ENCODE measurements around the gene ADAM10. TPM values are rescaled to one million over a fixed set of nuclear protein-coding genes. Genes with fewer than 3 reads are reported as not detected.

Gene ADAM10
- total RNA-seq, 1 experiment from 2014 or later: 91.3 TPM

DNA sequence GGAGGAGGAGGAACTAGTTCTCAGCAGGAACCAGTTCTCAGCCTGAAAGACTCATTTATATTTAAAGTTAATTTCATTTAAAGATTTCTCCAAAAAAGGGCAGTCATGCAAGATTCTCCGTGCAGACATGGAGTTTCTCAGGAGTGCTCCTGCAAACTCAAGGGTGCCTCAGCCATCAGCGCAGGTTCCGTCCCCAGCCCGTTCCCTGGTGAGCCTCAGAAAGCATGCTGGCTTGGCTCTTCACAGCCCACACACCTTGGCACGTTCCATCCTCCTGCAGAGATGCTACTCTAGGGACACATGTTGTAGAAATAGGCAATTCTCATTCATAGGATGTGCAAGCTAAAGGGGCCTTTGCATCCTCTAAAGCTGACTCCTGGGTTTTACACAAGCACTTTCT lies 194.7 kb downstream of the ADAM10 start:
- H3K4me2 ChIP-seq (ENCODE audit: low read length): no peak overlapping the region
- DNase-seq (no peak), ATAC-seq (no peak)
- peaks cover 16% of the 10 kb centered on the region for H3K4me1 ChIP-seq (ENCODE audit: insufficient read depth, low read length)
- no peaks in the 10 kb centered on the region for H3K9me2 ChIP-seq (replicated peaks; ENCODE audit: low read length)
- no TSS peak for BruUV-seq (replicated peaks)
- ChIA-PET POLR2A (ENCODE audit: unreplicated experiment) (no interaction called here), CTCF (no interaction called here)
- no peak overlapping the region for H3K4me3 ChIP-seq (ENCODE audit: low read length)
- H3K27ac ChIP-seq (ENCODE audit: low read length): no peak overlapping the region
- H3K79me2 ChIP-seq (ENCODE audit: low read length): no peaks in the 10 kb centered on the region
- H3K9me3 ChIP-seq (ENCODE audit: low read length): no peaks in the 10 kb centered on the region
- no peak overlapping the region for H3K9ac ChIP-seq (ENCODE audit: low read length)
- H3K27me3 ChIP-seq (ENCODE audit: low read length): no peaks in the 10 kb centered on the region
- intact Hi-C loops (cut with micrococcal nuclease): no loop called here
- no peak for TF ChIP-seq EZH2phosphoT487 (IDR thresholded peaks at IDR 0.05; ENCODE audit: borderline replicate concordance, low read length)
- TF ChIP-seq, protein P1, sequence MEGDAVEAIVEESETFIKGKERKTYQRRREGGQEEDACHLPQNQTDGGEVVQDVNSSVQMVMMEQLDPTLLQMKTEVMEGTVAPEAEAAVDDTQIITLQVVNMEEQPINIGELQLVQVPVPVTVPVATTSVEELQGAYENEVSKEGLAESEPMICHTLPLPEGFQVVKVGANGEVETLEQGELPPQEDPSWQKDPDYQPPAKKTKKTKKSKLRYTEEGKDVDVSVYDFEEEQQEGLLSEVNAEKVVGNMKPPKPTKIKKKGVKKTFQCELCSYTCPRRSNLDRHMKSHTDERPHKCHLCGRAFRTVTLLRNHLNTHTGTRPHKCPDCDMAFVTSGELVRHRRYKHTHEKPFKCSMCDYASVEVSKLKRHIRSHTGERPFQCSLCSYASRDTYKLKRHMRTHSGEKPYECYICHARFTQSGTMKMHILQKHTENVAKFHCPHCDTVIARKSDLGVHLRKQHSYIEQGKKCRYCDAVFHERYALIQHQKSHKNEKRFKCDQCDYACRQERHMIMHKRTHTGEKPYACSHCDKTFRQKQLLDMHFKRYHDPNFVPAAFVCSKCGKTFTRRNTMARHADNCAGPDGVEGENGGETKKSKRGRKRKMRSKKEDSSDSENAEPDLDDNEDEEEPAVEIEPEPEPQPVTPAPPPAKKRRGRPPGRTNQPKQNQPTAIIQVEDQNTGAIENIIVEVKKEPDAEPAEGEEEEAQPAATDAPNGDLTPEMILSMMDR (conservative IDR thresholded peaks at IDR 0.05; ENCODE audit: low read depth, low read length): no peak
- TF ChIP-seq EZH2 (IDR thresholded peaks at IDR 0.05; ENCODE audit: low read length, unreplicated experiment): no peak
- no peaks in the 10 kb centered on the region for H4K20me1 ChIP-seq (ENCODE audit: low read length)
- no peak overlapping the region for H2AFZ ChIP-seq (ENCODE audit: low read length)
- no peaks in the 10 kb centered on the region for H3K36me3 ChIP-seq (ENCODE audit: low read depth, low read length)
- no peaks in the 10 kb centered on the region for H3F3A ChIP-seq (ENCODE audit: low read length, unreplicated experiment)

DNA sequence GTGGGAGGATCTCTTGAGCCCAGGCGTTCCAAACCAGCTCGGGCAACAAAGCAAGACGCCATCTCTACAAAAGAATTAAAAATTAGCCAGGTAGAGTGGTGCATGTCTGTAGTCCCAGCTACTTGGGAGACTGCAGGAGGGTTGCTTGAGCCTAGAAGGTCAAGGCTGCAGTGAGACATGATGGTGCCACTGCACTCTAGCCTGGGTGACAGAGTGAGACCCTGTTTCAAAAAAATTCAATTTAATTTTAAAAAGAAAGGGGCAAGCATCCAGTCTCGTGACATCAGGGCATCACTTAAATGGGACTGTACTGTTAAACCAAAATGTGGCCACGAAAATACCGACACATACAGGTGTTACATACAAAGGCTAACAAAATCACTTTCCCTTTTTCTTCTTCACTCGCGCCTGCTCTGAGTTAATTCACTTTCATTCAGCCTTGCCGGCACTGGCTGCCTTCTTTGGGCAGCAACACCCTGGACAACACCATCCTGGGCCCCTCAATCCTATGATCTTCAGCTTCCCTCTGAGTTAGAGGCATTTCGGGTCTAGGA lies 196.1 kb downstream of the ADAM10 start:
- no peaks in the 10 kb centered on the region for H4K20me1 ChIP-seq (ENCODE audit: low read length)
- peaks cover 16% of the 10 kb centered on the region for H3K4me1 ChIP-seq (ENCODE audit: insufficient read depth, low read length)
- no peaks in the 10 kb centered on the region for H3K9me2 ChIP-seq (replicated peaks; ENCODE audit: low read length)
- TF ChIP-seq, protein P1 (conservative IDR thresholded peaks at IDR 0.05; ENCODE audit: low read depth, low read length): no peak
- TF ChIP-seq EZH2phosphoT487 (IDR thresholded peaks at IDR 0.05; ENCODE audit: borderline replicate concordance, low read length) (no peak), EZH2 (IDR thresholded peaks at IDR 0.05; ENCODE audit: low read length, unreplicated experiment) (no peak)
- ChIA-PET CTCF (no interaction called here), POLR2A (ENCODE audit: unreplicated experiment) (no interaction called here)
- no peak overlapping the region for H3K9ac ChIP-seq (ENCODE audit: low read length)
- no peaks in the 10 kb centered on the region for H3K9me3 ChIP-seq (ENCODE audit: low read length)
- ATAC-seq (no peak), DNase-seq (no peak)
- H3K27ac ChIP-seq (ENCODE audit: low read length): no peak overlapping the region
- H3K79me2 ChIP-seq (ENCODE audit: low read length): no peaks in the 10 kb centered on the region
- H3K4me2 ChIP-seq (ENCODE audit: low read length): no peak overlapping the region
- H2AFZ ChIP-seq (ENCODE audit: low read length): no peak overlapping the region
- H3F3A ChIP-seq (ENCODE audit: low read length, unreplicated experiment): no peaks in the 10 kb centered on the region
- BruUV-seq (replicated peaks): no TSS peak
- no peak overlapping the region for H3K4me3 ChIP-seq (ENCODE audit: low read length)
- H3K27me3 ChIP-seq (ENCODE audit: low read length): no peaks in the 10 kb centered on the region
- intact Hi-C loops (cut with micrococcal nuclease): no loop called here
- no peaks in the 10 kb centered on the region for H3K36me3 ChIP-seq (ENCODE audit: low read depth, low read length)

DNA sequence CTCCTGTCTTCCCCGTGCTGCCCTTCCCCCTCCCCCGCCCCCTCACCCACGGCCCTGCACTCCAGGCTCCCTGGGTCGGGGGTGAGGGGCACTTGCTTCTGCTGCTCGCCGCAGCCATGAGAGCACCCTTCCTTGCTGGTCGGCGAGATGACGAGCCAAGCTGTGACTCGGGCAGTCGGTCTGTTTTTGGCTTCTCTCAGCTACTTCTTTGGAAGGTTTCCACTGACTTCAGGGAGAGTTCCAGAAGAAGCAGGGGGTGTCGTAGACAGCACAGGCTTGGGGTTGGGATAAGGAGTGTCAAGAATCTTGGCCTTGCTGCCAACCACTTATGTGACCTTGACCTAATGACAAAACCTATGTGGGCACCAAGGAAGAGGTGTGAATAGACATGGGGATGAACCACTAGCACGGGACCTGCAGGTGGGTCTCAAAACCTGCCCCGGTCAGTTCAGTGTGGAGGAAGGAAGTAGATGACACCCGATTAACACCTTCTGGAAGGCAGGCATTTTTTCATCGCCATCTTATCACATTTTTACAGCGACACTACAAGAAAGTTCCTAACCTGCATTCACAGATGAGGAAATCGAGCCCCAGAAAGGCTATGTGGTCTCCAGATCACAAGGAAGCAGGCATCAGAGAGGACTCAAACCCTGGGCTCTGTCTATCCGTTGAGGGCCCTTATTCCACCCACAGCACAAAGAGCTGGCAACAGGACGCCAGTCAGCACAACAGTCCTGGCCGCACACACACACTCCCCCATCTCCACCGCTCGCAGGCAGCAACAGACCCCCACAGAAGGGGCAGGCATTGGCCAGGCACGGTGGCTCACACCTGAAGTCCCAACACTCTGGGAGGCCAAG lies 196.8 kb downstream of the ADAM10 start:
- H3F3A ChIP-seq (ENCODE audit: low read length, unreplicated experiment): no peaks in the 10 kb centered on the region
- intact Hi-C loops (cut with micrococcal nuclease): no loop called here

More for the DNA sequence above, 196.8 kb downstream of the ADAM10 start:
- POLR2A ChIA-PET (ENCODE audit: unreplicated experiment): no interaction called here
- Histone ChIP-seq H3K9me2 (replicated peaks; ENCODE audit: low read length) (no peaks in the 10 kb centered on the region), H3K4me3 (ENCODE audit: low read length) (no peak overlapping the region), H3K79me2 (ENCODE audit: low read length) (no peaks in the 10 kb centered on the region), H3K27me3 (ENCODE audit: low read length) (no peaks in the 10 kb centered on the region), H3K4me1 (ENCODE audit: insufficient read depth, low read length) (peaks cover 22% of the 10 kb centered on the region), H3K4me2 (ENCODE audit: low read length) (no peak overlapping the region), H3K9me3 (ENCODE audit: low read length) (no peaks in the 10 kb centered on the region), H3K36me3 (ENCODE audit: low read depth, low read length) (no peaks in the 10 kb centered on the region), H3K9ac (ENCODE audit: low read length) (no peak overlapping the region), H4K20me1 (ENCODE audit: low read length) (no peaks in the 10 kb centered on the region), H2AFZ (ENCODE audit: low read length) (no peak overlapping the region), H3K27ac (ENCODE audit: low read length) (peak overlapping the region; percentile 66; the same call in 1 of the 2 replicates)
- CTCF ChIA-PET: no interaction called here
- TF ChIP-seq EZH2 (IDR thresholded peaks at IDR 0.05; ENCODE audit: low read length, unreplicated experiment) (no peak), EZH2phosphoT487 (IDR thresholded peaks at IDR 0.05; ENCODE audit: borderline replicate concordance, low read length) (no peak)
- TF ChIP-seq, protein P1 (conservative IDR thresholded peaks at IDR 0.05; ENCODE audit: low read depth, low read length): no peak
- no peak for ATAC-seq
- no peak for DNase-seq
- no TSS peak for BruUV-seq (replicated peaks)

All from PC-3 (cell line).